GM21515 (cell line): ENCODE measurements around the gene PSMD5.

Experiments used
- ATAC-seq: cut with Tn5 transposase; IDR thresholded peaks from one replicate; pipeline ENCODE4 v1.9.1; 2021; ENCODE audit not compliant: unreplicated experiment

Gene PSMD5

DNA sequence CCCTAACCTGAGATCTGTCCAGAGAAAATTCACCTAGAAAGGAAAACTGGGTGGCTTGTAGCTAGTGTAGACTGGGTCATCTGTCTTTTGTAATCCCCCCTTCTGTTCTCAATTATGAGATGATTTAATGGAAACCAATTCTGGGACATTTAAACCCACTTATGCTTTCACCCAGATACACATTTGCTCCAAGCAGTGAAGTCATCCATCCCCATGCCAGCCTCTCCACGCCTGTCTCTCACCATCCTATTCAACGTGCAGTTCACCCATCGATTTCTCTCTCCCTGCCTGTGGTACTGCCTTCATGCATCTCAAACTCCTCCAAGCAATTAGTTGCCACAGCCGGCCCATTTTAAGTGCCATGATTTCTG is 32.5 kb upstream of the PSMD5 start:
- ATAC-seq: no peak

DNA sequence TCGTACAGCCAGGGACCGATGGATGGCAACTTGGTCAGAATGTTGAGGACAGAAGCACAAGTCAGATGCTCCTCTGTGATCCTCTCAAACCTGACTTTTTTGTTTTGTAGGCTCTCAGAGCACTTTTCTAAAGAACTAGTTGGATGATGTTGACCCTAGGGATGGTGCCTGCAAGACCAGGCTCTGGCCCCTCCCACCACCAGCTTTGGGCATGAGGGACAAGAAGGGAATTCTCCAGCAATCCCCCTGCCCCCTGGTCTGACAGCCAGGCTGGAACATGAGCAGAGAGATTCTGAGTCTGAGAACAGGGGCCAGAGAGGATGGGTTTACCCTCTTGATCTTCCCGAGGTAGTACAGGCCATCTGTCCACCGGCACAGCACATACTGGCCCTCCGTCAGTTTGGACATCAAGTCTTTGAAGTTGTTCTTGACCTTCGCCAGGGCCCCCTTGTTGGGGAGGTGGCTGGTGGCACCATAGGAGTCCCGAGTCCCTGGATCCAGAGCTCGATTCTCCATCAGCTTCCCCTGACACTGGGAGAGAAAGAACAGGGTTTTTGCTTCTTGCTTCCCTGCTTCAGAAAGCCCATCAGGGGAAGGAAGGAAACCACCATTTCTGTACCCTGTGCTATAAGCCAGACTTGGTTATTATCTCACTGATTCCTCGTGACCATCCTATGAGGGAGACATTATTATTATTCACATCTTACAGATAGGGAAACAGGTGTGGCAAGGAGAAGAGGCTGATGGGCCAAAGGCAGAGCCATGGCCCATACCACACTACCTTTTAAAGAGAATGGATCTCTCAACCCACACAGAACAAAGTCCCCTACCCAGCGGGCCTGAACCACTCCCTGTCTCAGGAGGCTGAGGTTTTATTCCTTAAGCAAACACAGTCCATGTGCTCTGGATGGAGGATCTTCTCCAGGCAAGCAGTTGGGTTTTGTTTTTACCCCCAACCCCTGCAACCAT is 31.8 kb upstream of the PSMD5 start:
- no peak for ATAC-seq

DNA sequence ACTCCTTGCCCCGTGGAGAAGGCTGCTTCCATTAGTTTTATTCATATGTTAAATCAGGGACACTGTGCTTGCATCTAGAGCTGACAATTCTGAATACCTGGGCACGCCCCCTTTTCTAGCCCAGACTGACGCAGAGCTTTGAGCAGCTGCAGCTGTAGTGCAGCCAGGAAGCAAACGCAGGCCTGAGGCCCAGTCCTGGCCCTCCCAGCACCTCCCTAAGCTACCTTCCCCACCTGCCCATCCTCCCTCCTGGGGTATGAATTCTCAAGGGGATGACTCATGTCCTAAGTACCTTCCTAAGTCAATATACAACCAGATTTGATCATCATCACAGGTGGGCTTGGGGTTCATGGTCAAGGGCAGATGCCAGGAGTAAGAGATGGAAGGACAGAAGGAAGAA is 30.8 kb upstream of the PSMD5 start:
- ATAC-seq: no peak

DNA sequence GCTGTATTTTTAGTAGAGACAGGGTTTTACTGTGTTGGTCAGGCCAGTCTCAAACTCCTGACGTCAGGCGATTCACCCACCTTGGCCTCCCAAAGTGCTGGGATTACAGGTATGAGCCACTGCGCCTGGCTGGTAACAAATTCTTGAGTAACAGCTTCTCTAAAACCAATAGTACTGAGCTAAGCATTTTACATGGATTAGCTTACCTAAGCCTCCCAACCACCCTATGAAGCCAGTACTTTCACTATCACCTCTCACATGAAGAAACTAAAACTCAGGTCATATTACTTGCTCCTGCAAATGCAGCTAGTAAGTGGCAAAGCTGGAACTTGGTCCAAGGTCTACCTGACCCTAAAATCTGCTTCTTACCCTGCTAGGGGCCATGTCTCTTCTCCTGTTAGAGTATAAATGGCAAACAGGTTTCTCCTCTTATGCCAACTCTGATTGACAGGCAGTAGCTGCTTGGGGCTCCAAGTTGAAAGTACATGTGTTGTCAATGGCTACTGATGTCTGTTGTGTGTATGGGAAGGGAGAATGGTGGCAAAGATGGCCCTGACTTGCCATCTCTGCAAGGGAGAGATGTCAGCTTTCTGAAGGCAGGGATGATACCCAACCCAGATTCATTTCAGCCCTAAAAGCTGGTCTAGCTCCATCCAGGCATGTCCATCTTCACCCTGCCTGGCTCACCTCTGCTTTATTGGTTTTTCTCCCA is 30.2 kb upstream of the PSMD5 start:
- no peak for ATAC-seq

DNA sequence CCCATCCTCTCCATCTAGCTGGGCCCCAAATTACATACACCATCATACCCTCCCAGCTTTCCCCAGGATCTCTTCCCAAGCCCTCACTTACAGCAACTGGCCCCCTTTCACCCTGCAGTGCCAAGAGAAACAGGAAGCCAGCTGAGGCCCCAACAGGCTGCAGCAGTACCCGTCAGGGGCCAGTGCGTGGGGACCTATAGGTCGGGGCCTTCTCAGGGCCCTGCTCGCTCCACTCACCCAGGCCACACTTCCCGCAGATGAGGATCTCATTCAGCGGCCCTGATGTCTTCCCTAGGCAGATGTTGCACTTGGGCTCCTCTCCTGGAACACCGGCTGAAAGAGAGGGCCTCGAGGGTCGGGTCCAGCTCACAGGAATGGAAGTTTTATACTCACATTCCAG is 27.5 kb upstream of the PSMD5 start:
- no peak for ATAC-seq

DNA sequence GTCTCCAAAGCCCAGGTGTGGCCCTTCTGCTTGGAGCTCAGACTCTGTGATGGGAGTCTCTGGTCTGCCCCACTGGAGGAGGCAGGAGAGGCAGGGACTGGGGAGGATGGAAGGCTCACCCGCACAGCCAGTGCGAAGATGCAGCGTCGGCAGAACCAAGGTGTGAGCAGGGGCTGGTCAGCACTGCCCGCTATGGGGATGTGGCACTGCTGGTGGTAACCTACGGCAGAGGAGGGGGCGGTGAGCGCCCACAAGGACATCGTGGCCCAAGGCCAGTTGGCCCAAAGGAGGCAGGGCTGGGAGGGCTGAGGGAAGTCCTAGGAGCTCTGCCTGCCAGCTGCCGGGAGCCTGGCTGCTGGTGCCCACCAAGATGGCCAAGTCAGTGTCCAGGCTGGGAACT is 27.0 kb upstream of the PSMD5 start:
- no peak for ATAC-seq

DNA sequence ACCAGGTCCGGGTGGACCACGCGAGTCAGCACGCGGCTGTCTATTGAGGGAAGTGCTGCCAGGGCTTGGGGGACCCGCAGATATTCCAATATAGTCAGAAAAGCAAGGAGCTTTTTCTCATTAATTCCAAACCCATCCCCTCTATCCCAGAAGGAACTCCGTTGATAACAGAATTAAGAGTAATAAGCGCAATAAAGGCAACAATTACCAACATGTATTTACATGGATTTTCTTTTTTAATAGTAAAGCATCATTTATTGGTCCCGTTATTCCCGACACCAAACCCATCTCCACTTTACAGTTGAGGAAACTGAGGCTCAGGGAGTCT is 26.6 kb upstream of the PSMD5 start:
- ATAC-seq: no peak

DNA sequence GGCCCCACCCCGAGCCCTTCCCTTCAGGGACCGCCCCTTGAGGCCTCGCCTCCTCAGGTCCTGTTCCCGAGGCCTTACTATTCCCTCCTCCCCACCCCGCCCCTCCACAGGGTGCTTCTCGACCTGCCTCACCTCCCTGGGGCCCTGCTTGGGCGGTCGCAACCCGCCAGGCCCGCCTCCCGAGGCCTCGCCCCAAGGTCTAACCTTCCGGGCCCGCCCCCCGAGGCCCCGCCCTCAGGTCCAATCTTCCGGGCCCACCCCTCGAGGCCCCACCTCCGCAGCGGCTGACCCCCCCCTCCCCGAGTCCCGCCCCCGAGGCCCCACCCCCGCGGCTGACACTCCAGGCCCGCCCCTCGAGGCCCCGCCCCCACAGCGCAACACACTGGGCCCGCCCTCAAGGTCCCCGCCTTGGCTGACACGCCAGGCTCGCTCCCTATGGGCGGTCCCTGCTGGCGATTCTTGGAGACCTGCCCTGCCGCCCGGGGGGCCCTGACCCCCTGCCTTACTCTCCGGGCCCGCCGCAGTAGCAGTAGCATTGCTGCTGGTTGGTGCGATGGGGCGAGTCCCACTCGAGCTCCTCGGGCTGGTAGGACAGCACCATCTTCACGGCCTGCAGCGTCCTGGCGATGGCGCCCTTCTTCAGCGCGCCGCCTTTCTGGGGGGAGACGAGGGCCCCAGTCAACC is 26.1 kb upstream of the PSMD5 start:
- ATAC-seq: peak; percentile 84

DNA sequence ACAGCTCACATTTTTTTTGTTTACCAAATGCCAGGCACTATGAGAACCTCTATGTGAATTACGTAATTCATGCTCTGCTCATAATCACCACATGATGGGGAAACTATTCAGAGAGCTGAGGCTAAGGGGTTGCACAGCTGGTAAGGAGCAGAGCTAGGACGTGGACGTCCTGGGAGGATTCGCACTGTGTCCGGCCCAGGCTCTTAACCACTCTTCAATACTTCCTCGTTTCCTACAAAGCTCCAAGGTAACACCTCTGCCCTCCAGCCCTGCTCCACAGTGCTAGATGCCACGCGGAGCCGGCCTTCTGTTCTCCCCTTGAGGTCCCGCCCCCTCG is 25.6 kb upstream of the PSMD5 start:
- ATAC-seq: no peak

DNA sequence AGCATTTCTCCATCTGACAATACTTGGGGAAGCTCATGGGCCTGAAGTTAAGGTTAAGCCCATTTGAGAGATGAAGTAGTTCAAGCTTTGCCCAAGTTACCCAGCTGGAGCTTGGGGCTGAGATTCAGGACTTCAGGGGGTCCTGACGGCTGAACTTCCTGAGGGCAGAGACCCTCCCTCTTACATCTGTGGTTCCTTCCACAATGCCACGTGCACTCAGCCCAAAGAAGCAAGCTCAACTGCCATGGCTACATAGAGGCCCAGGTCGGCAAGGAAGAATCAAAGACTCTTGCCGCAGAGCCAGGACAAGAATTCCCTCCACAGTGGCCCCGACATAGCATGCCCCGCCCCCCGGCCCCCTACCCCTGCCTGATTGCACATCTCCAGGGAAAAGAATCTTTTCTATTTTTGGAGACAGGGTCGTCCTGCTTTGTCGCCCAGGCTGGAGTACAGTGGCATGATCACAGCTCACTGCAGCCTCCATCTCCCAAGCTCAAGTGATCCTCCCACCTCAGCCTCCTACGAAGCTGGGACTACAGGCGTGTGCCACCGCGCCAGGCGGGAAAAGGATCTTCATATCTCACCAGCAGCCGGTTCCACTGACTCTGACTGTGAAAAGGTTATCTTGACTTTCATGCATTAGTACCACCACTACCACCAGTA is 25.1 kb upstream of the PSMD5 start:
- ATAC-seq: no peak

DNA sequence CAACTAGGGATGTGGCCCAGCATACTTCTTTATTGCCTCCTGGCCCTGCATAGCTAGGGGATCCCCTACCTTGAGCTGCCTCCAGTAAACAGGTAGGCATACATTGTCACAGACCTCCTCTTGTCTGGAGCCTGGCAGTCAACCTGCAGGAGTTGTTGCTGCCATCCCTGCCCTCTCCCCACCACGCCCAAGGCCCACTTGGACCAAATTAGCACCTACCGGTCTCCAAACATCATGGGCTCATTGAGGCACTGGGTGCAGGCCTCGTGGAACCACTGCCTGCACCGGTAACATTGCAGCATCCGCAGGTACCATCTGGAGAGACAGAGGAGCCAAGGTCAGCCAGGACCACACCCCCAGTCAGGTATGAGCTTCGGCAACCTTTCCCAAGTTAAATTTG is 23.9 kb upstream of the PSMD5 start:
- ATAC-seq: no peak

DNA sequence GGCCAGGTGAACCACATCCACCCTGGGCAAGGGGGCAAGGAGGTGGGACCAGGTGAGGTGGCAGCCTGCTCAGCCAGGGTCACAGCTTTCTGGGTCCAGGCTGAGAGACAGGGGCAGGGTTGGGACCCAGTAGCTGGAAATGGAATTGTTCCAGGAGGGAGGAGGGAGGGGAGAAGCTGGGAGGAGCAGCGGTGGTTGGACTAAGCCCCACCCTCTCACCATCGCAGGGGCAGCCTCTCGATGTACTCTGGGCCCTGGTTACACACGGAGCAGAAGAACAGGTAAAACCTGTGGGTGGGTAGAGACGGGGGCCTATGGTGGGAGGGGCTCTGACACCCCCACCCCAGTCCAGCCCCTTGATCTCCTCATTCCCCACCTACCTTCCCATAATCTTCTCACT is 23.1 kb upstream of the PSMD5 start:
- ATAC-seq: no peak

DNA sequence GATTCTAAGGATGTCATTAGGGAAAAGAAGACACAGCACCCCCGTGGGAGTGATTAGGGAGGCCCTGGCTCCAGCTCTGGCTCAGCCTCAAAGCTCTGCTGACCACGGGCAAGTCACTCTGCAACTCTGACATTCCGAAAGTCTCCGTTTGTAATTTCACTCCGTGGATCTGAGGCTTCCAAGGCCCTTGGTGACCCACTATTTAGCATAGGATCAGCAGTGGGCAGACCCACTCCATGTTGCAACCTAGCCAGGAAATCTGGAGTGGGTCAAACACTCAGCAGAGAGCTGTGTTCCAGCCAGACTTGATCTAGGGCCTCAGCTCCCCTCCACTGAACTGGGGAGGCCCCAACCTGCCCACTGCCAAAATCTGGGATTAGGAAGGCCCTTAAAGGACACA is 22.5 kb upstream of the PSMD5 start:
- no peak for ATAC-seq

DNA sequence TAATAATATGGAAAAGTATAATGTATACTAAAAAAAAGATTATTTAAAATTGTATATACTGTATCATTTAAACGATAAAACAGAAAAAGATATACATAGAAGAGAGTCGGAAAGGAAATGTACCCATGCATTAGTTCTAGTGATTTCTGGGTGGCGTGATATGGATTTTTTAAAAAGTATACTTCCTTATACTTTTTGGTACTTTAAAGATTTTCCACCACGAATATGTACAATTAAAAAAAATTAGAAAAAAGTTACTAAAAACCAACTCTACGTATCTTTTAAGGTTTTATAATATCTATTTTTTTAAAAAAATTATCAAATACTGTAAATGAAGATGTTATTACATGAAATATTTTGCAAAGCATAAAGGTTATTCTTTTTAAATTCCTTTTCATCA is 22.0 kb upstream of the PSMD5 start:
- no peak for ATAC-seq

DNA sequence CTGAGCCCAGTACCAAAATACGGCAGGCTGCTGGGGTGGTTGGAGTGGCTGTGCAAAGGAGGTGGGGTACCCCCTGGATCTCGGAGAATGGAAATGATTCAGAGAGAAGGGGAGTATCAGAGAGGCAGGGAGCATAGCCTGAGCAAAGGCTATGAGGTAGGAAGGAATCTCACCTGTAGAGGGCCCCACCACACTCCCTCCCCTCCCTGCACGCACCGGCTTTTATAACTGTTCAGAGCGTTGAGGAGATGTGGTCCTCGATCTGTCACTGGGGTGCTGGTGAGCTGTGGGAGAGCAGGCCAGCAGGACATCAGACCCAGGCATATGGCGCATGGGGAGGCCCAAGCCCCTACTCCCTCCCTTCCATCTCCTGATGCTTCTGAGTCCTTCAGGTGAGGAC is 21.1 kb upstream of the PSMD5 start:
- no peak for ATAC-seq

DNA sequence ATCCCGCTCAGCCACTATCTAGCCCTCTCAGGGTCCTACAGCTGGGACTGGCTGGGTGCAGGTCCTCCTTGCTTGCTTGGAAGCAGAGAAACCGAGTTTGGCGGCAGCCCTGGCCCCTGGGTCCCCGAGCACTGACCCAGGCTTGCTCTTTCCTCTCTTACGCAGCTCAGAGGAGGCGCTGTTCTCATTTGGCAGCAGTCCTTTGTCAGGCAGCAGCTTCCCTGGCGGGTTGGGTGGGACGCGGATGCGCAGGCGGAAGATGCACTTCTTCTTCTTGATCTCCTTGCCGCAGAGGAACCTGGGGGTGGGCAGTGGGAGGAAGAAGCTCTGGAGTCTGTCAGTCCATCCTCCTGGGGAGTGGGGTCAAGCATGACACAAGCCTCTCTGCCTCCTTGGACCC is 19.7 kb upstream of the PSMD5 start:
- no peak for ATAC-seq

DNA sequence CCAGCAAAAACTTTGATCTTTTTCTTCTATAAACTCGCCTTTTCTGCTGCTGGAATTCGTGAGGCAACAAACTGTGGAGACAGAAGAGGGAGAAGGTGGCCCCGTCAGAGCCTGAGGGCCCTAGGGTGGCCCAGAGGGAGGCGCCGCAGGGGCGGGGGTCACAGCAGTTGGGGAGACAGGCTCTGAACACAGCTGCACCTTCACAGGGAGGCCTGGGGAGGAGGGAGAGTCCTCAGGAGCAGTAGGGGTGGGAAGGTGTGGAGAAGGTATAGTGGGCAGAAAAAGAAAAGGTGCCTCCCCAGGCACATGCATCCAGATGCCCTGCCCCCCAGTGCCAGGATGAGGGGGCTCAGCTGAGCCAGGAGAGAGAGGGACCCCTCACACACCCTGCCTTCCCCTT is 19.2 kb upstream of the PSMD5 start:
- ATAC-seq: no peak

DNA sequence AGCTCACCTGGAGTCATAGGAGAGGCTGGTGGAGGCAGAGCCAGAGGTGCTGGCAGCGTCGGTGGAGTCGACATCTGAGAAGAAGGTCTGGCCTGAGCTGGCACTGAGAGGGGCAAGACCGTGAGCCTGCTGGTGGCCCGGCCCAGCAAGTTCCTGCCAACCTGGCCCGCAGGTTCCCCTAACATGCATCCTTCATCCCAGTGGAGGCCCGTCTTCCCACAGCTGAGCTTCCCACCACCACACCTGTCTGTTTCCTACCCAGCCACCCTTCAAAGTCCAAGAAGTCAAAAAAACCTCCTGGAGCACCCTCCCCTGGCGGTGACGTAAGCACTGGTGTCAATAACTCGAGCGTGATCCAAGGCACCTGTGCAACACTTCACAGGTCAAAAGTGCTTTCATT is 17.4 kb upstream of the PSMD5 start:
- no peak for ATAC-seq

DNA sequence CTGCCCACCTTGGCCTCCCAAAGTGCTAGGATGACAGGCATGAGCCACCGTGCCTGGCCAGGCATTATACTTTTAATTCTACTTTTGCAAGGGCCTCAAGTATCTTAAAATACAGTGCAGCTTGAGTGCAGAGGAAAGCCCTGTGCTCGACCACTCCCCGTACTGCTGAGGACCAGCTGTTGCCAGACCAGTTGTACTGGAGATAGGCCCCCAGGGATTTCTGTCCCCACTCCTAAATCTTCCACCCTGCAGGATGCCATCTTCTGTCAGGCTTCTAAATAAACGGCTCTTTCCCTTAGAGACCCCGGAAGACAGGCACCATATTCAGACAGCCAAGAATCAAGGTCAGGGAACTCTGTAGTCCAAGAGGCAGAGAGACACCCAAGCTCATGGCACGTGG is 16.6 kb upstream of the PSMD5 start:
- ATAC-seq: no peak

DNA sequence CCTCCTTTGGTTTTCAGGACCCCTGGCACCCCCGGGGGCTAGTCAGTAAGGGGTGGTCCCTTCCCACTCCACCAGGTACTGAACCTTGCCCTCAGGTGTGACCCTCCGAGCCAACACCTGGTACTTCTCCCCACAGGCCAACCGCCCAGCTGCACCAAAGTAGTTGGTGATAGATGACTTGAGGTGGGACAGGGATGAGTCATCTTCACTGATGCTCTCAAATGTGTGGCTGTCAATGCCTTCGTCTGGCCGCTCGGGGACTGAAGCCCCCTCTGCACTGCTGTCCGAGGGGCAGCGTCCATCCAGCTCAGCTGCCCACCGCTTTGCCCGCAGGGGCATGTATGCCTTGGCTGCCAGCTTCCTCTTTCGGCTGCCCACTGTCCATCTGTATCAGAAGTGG is 15.2 kb upstream of the PSMD5 start:
- no peak for ATAC-seq

DNA sequence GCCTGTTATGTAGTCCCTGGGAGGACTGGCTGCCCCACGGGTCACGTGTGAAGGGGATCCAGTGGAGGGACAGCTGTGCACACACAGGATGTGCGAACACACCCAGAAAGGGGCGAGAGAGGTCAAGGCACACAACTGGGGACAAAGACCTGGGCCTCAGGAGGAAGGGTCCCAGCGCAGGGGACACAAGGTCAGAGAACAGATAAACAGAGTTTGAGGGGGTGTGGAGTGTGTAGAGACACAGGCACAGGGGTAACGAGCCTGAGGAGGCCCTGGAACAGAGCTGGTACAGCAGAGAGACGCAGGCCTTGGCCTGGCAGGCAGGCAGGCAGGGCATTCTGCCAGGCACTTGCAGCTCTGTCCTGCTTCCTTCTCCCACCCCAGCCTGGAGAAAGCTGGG is 14.8 kb upstream of the PSMD5 start:
- no peak for ATAC-seq

DNA sequence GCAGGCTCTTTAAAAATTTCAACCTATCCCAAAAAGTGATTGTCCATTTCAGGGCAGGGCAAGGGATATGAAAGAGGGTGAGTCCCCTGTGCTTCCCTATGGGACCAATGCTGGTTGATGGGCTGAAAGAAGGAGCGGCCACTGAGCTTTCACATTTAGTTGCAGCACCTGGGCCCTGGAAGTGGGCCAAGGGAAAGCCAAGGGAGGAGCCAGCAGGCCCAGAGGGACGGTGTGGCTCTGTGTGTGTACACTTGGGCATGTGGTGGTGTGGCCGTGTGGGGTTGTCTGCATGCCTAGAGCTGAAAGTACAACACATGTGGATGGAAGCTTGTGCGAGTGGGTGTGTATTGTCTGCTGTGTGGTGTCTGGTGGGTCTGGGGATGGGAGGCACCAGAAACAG is 14.0 kb upstream of the PSMD5 start:
- no peak for ATAC-seq
